OCI-LY1 (cell line): ENCODE results near the gene GTF3C1.
"Not testable (repeated sequence)": the region's sequence is repeated elsewhere in the genome, so short reads cannot be mapped to it uniquely, and the experiment has no call there.

Experiments
- H2AFZ ChIP-seq: fragments of 200-600 bp; sonication (generic), shearing (Covaris generic); 2 replicates; pipeline ENCODE4 v1.6.0; 2014; ENCODE audit warnings: antibody characterized with exemption, mild to moderate bottlenecking, low read length
- H3F3A ChIP-seq: fragments of 200-600 bp; sonication (generic), shearing (Covaris generic); 2 replicates; pipeline ENCODE4 v1.6.0; 2014; ENCODE audit warnings: mild to moderate bottlenecking, antibody characterized with exemption, low read length, moderate library complexity; ENCODE audit not compliant: insufficient read depth
- H3K27ac ChIP-seq: fragments of 200-600 bp; sonication (generic); 2 replicates; pipeline ENCODE4 v1.5.1; 2014; ENCODE audit warnings: low read length, mixed run types, mild to moderate bottlenecking, low read depth; ENCODE audit not compliant: poor library complexity, severe bottlenecking
- H3K27me3 ChIP-seq: fragments of 200-600 bp; sonication (generic); 2 replicates; pipeline ENCODE4 v1.6.0; 2014; ENCODE audit warnings: antibody characterized with exemption, mild to moderate bottlenecking, low read length, moderate library complexity; ENCODE audit not compliant: insufficient read depth
- H3K36me3 ChIP-seq: fragments of 200-600 bp; sonication (generic); 2 replicates; pipeline ENCODE4 v1.6.1; 2014; ENCODE audit warnings: mild to moderate bottlenecking, antibody characterized with exemption, low read length, moderate library complexity, mixed read lengths; ENCODE audit not compliant: insufficient read depth
- H3K4me1 ChIP-seq: fragments of 200-600 bp; sonication (generic); 2 replicates; pipeline ENCODE4 v1.5.1; 2014; ENCODE audit warnings: mild to moderate bottlenecking, low read length, moderate library complexity; ENCODE audit not compliant: insufficient read depth, severe bottlenecking
- H3K4me2 ChIP-seq: fragments of 200-600 bp; sonication (generic), shearing (Covaris generic); 2 replicates; pipeline ENCODE4 v1.6.1; 2014; ENCODE audit warnings: low read length
- H3K4me3 ChIP-seq: fragments of 200-600 bp; sonication (generic); 2 replicates; pipeline ENCODE4 v1.5.1; 2014; ENCODE audit warnings: low read length, low read depth, mild to moderate bottlenecking, mixed read lengths; ENCODE audit not compliant: poor library complexity, severe bottlenecking
- H3K79me2 ChIP-seq: fragments of 200-600 bp; shearing (Covaris generic); 2 replicates; pipeline ENCODE4 v1.6.1; 2016; ENCODE audit warnings: mixed run types, low read length, mixed read lengths; ENCODE audit not compliant: insufficient read depth
- H3K9ac ChIP-seq: fragments of 200-600 bp; sonication (generic), shearing (Covaris generic); 2 replicates; pipeline ENCODE4 v1.6.1; 2014; ENCODE audit warnings: mild to moderate bottlenecking, low read length, mixed read lengths
- H3K9me2 ChIP-seq: fragments of 200-600 bp; sonication (generic), shearing (Covaris generic); 2 replicates; pipeline ENCODE4 v1.6.1; 2014; ENCODE audit warnings: low read depth, mild to moderate bottlenecking, low read length, mixed read lengths
- H3K9me3 ChIP-seq: fragments of 200-600 bp; shearing (Covaris generic); 2 replicates; pipeline ENCODE4 v1.6.1; 2014; ENCODE audit warnings: low read length, mixed read lengths
- H4K20me1 ChIP-seq: fragments of 200-600 bp; sonication (generic), shearing (Covaris generic); 2 replicates; pipeline ENCODE4 v1.6.0; 2016; ENCODE audit warnings: mild to moderate bottlenecking, low read length; ENCODE audit not compliant: insufficient read depth
- CTCF ChIP-seq: fragments of 200-600 bp; sonication (generic), shearing (Covaris generic); IDR thresholded peaks from 2 replicates; pipeline ENCODE4 v1.5.1; 2017; ENCODE audit warnings: mild to moderate bottlenecking, antibody characterized with exemption, low read length, moderate library complexity, mixed read lengths
- EZH2 ChIP-seq: fragments of 200-600 bp; sonication (generic), shearing (Covaris generic); IDR thresholded peaks from 2 replicates; pipeline ENCODE4 v1.8.0; 2017; ENCODE audit warnings: borderline replicate concordance, mixed run types, mild to moderate bottlenecking, antibody characterized with exemption, low read length, moderate library complexity, mixed read lengths

Gene GTF3C1

GRCh38 chr16:27437946-27438345 lies 111.8 kb downstream of the GTF3C1 start:
- no peaks in the 10 kb centered on the region for H4K20me1 ChIP-seq
- H3K9ac ChIP-seq, result no peak overlapping the region
- H3K4me2 ChIP-seq, result no peak overlapping the region
- H2AFZ ChIP-seq, result no peak overlapping the region
- H3K4me3 ChIP-seq, result no peak overlapping the region
- no peaks in the 10 kb centered on the region for H3F3A ChIP-seq
- no peaks in the 10 kb centered on the region for H3K4me1 ChIP-seq
- H3K36me3 ChIP-seq, result no peaks in the 10 kb centered on the region
- H3K79me2 ChIP-seq, result no peaks in the 10 kb centered on the region
- H3K27me3 ChIP-seq, result no peaks in the 10 kb centered on the region
- no peaks in the 10 kb centered on the region for H3K9me2 ChIP-seq
- no peak overlapping the region for H3K27ac ChIP-seq
- no peaks in the 10 kb centered on the region for H3K9me3 ChIP-seq
- no peak for TF ChIP-seq CTCF
- TF ChIP-seq EZH2, result no peak

GRCh38 chr16:27436921-27437650 lies 112.6 kb downstream of the GTF3C1 start:
- H3K27me3 ChIP-seq, result no peaks in the 10 kb centered on the region
- H2AFZ ChIP-seq, result no peak overlapping the region
- H3K36me3 ChIP-seq, result no peaks in the 10 kb centered on the region
- H3K9me2 ChIP-seq, result no peaks in the 10 kb centered on the region
- H3K79me2 ChIP-seq, result no peaks in the 10 kb centered on the region
- H3K4me1 ChIP-seq, result no peaks in the 10 kb centered on the region
- H3K4me3 ChIP-seq, result no peak overlapping the region
- no peak overlapping the region for H3K27ac ChIP-seq
- no peak for TF ChIP-seq EZH2
- TF ChIP-seq CTCF, result no peak
- no peak overlapping the region for H3K4me2 ChIP-seq
- H3K9me3 ChIP-seq, result no peaks in the 10 kb centered on the region
- H3K9ac ChIP-seq, result no peak overlapping the region
- no peaks in the 10 kb centered on the region for H3F3A ChIP-seq
- no peaks in the 10 kb centered on the region for H4K20me1 ChIP-seq

- Histone ChIP-seq H4K20me1 (no peaks in the 10 kb centered on the region), H3K9me3 (no peaks in the 10 kb centered on the region), H3K4me1 (no peaks in the 10 kb centered on the region), H2AFZ (no peak overlapping the region), H3F3A (no peaks in the 10 kb centered on the region), H3K9ac (no peak overlapping the region), H3K27ac (no peak overlapping the region), H3K9me2 (no peaks in the 10 kb centered on the region), H3K4me2 (no peak overlapping the region), H3K4me3 (no peak overlapping the region), H3K79me2 (no peaks in the 10 kb centered on the region), H3K27me3 (no peaks in the 10 kb centered on the region), H3K36me3 (no peaks in the 10 kb centered on the region)
- TF ChIP-seq EZH2, result no peak
- no peak for TF ChIP-seq CTCF
Measured at GRCh38 chr16:27436065-27436464, 113.6 kb downstream of the GTF3C1 start.

- not testable (repeated sequence) for H3K27me3 ChIP-seq, H3K36me3 ChIP-seq, H3K79me2 ChIP-seq, H3K4me1 ChIP-seq, H3K27ac ChIP-seq, H3K4me3 ChIP-seq, H3K9me2 ChIP-seq, H3K4me2 ChIP-seq, H3K9ac ChIP-seq, H4K20me1 ChIP-seq, H2AFZ ChIP-seq, H3K9me3 ChIP-seq, H3F3A ChIP-seq
Measured at GRCh38 chr16:27435146-27435545, 114.6 kb downstream of the GTF3C1 start.
